Heart left ventricle (tissue), 16 donors: ENCODE results near the gene SLC22A23. TPM values are rescaled to one million over a fixed set of nuclear protein-coding genes. Genes with fewer than 3 reads are reported as not detected.

Experiments used
- ATAC-seq, 4 donors: fragments of 200-7000 bp; cut with Tn5 transposase; one replicate each; pipeline ENCODE4 v1.9.1; 2020 to 2022; ENCODE audit warnings: moderate library complexity in 4 of 4, mild to moderate bottlenecking in 3 of 4, moderate number of reproducible peaks in 1 of 4
- DNase-seq, 5 donors: peaks; one replicate each; pipeline ENCODE4 v3.0.0-alpha.2; 2020
- H3K27ac ChIP-seq, 12 donors: fragments of 200-600 bp; sonication (generic) in 4 of 12; one replicate each; pipeline versions ENCODE4 v1.5.0 to v1.8.0; 2016 to 2022; ENCODE audit warnings: mild to moderate bottlenecking in 2 of 12
- H3K27me3 ChIP-seq, 9 donors: fragments of 200-600 bp; sonication (generic) in 2 of 9; one replicate each; pipeline versions ENCODE4 v1.5.1 to v1.8.0; 2016 to 2022; ENCODE audit warnings: mild to moderate bottlenecking in 3 of 9
- H3K36me3 ChIP-seq, 9 donors: fragments of 200-600 bp; sonication (generic) in 2 of 9; one replicate each; pipeline versions ENCODE4 v1.5.0 to v1.8.0; 2018 to 2022; ENCODE audit warnings: mild to moderate bottlenecking in 2 of 9
- H3K4me1 ChIP-seq, 12 donors: fragments of 200-600 bp; sonication (generic) in 4 of 12; one replicate each; pipeline versions ENCODE4 v1.5.0 to v1.8.0; 2016 to 2022; ENCODE audit warnings: mild to moderate bottlenecking in 3 of 12
- H3K4me3 ChIP-seq, 12 donors: fragments of 200-600 bp; sonication (generic) in 4 of 12; one replicate each; pipeline versions ENCODE4 v1.5.0 to v1.8.0; 2017 to 2022; ENCODE audit warnings: mild to moderate bottlenecking in 9 of 12, moderate library complexity in 4 of 12
- H3K9me3 ChIP-seq, 12 donors: fragments of 200-600 bp; sonication (generic) in 4 of 12; one replicate each; pipeline versions ENCODE4 v1.5.0 to v1.8.0; 2016 to 2022; ENCODE audit warnings: mild to moderate bottlenecking in 1 of 12
- CTCF ChIP-seq, 12 donors: fragments of 200-600 bp; sonication (generic) in 4 of 12; IDR thresholded peaks; one replicate each; pipeline versions ENCODE4 v1.5.0 to v1.8.0; 2018 to 2022; ENCODE audit warnings: antibody characterized with exemption in 12 of 12, mild to moderate bottlenecking in 5 of 12
- POLR2A ChIP-seq, 2 donors: fragments of 450-650 bp; IDR thresholded peaks; one replicate each; pipeline ENCODE4 v1.6.1; 2017; ENCODE audit warnings: antibody characterized with exemption in 2 of 2, mild to moderate bottlenecking in 2 of 2, moderate library complexity in 2 of 2
- WGBS, 4 donors: extraction: QIAGEN DNeasy Blood & Tissue Kit in 2 of 4; methylation state at CpG; one replicate each; pipeline versions ENCODE4 v1.1.5 to v1.1.7; 2013 to 2018; 5-methylcytosine and 5-hydroxymethylcytosine counted together
- intact Hi-C, 10 donors: fragments of 100-400 bp; cut with DNase I; formaldehyde crosslinking; loops; one replicate each; pipeline versions ENCODE4 v1.11.1 to v1.14.2; 2022
- polyA plus RNA-seq, 2 donors: library from polyadenylated mRNA; stranded (reverse); fragments of 200-250 nt; gene quantifications; one replicate each; pipeline ENCODE4 v1.2.3, GENCODE V29; 2013
- total RNA-seq, 9 donors: library from RNA; depleted of rRNA in 2 of 9; stranded (reverse); fragments of >200 nt in 2 of 9; fragmentation: NEBNext Ultra II Directional in 3 of 9; extraction: Animal tissue kit (Norgen Biotek cat#: 25700) in 3 of 9; gene quantifications; one replicate each; pipeline versions ENCODE4 v1.1.0 to v1.2.4, GENCODE V29; 2016 to 2023
- donor health status: ischemic (EF 13 %, LVEDD 7.1; RV severe dilation, severe dysfunction).
- donor health status: healthy with polysubstance abuse.
- donor health status: DM: no; HTN: yes; CAD: no.
- donor health status: DM: no; HTN: no; CAD: no.
- donor health status: ischemic (EF 25% LVEDD 6.9; RV normal size, moderate dysfunction).
- donor health status: ischemic (EF 25% LVEDD 5.7; RV mildly dilated, moderate dysfunction).
- donor health status: healthy.
- donor health status: DM: yes; HTN: yes; CAD: no.
- donor health status: ischemic (EF 35%, LVEDD 5.7; RV mildly dilated, moderate dysfunction).
- donor health status: nonischemic (EF 11% LVEDD 7.7; RV severe dilation, severe dysfunction).
- donor health status: DM: yes; HTN: yes; CAD: no.
- donor health status: PGD.
- donor health status: ischemic (EF 29% LVEDD 5.4; RV normal size, mild dysfunction).
- donor health status: nonischemic (EF 23%, LVEDD 6.1; RV moderate dilation, normal function).

SLC22A23 gene
- total and polyA plus RNA-seq, 11 donors = 2.9 to 12.4 (median 5.2) TPM

GRCh38 chr6:3489027-3489757 is 32.3 kb upstream of the SLC22A23 start:
- H3K36me3 ChIP-seq = no peaks in the 10 kb centered on the region
- DNase-seq (peak in 1 of 5 donors; percentile 23), ATAC-seq (peak in 2 of 4 donors; percentile 63 to 73)
- peaks cover 0 to 16% (median 0%) of the 10 kb centered on the region in 9 donors for H3K27me3 ChIP-seq
- H3K9me3 ChIP-seq = no peaks in the 10 kb centered on the region
- no peak overlapping the region for H3K4me3 ChIP-seq
- H3K4me1 ChIP-seq = peaks cover 0 to 8% (median 0%) of the 10 kb centered on the region in 12 donors
- TF ChIP-seq CTCF (IDR thresholded peaks at IDR 0.05) (no peak), POLR2A (IDR thresholded peaks at IDR 0.05) (no peak)
- 39 to 57% (median 43%) methylated on average over 7 of the region's 7 CpGs for WGBS, 4 donors
- peak overlapping the region in 6 of 12 donors; percentile 20 to 59 (median 40) for H3K27ac ChIP-seq
- intact Hi-C loops = no loop called here

GRCh38 chr6:3484946-3485345 is 28.1 kb upstream of the SLC22A23 start:
- H3K27ac ChIP-seq = no peak overlapping the region
- peaks cover 0 to 5% (median 0%) of the 10 kb centered on the region in 12 donors for H3K4me1 ChIP-seq
- intact Hi-C loops = no loop called here
- peaks cover 0 to 5% (median 1%) of the 10 kb centered on the region in 12 donors for H3K9me3 ChIP-seq
- ATAC-seq (no peak), DNase-seq (no peak)
- no peak overlapping the region for H3K4me3 ChIP-seq
- 70 to 84% (median 80%) methylated on average over 11 of the region's 11 CpGs for WGBS, 4 donors
- no peaks in the 10 kb centered on the region for H3K36me3 ChIP-seq
- H3K27me3 ChIP-seq = peaks cover 0 to 29% (median 0%) of the 10 kb centered on the region in 9 donors
- TF ChIP-seq POLR2A (IDR thresholded peaks at IDR 0.05) (no peak), CTCF (IDR thresholded peaks at IDR 0.05) (no peak)

- peaks cover 0 to 33% (median 0%) of the 10 kb centered on the region in 9 donors for H3K27me3 ChIP-seq
- H3K4me3 ChIP-seq = no peak overlapping the region
- ATAC-seq (no peak), DNase-seq (no peak)
- no peaks in the 10 kb centered on the region for H3K36me3 ChIP-seq
- H3K27ac ChIP-seq = no peak overlapping the region
- TF ChIP-seq POLR2A (IDR thresholded peaks at IDR 0.05) = no peak
- no peak for TF ChIP-seq CTCF (IDR thresholded peaks at IDR 0.05)
- intact Hi-C loops = no loop called here
- H3K9me3 ChIP-seq = peaks cover 0 to 9% (median 2%) of the 10 kb centered on the region in 12 donors
- 89 to 94% (median 91%) methylated on average over 8 of the region's 8 CpGs for WGBS, 4 donors
- no peaks in the 10 kb centered on the region for H3K4me1 ChIP-seq
Observed at GRCh38 chr6:3484192-3484591, 27.3 kb upstream of the SLC22A23 start.

- 88 to 98% (median 93%) methylated on average over 2 of the region's 2 CpGs for WGBS, 4 donors
- Histone ChIP-seq H3K27me3 (peaks cover 0 to 34% (median 0%) of the 10 kb centered on the region in 9 donors), H3K4me1 (no peaks in the 10 kb centered on the region), H3K27ac (no peak overlapping the region), H3K36me3 (no peaks in the 10 kb centered on the region), H3K4me3 (no peak overlapping the region), H3K9me3 (peaks cover 0 to 9% (median 2%) of the 10 kb centered on the region in 12 donors)
- TF ChIP-seq CTCF (IDR thresholded peaks at IDR 0.05) = no peak
- TF ChIP-seq POLR2A (IDR thresholded peaks at IDR 0.05) = no peak
- ATAC-seq (no peak), DNase-seq (no peak)
- intact Hi-C loops = no loop called here
Observed at GRCh38 chr6:3483675-3484074, 26.8 kb upstream of the SLC22A23 start.
